ENCODE measurements around the gene CST6. TPM values are rescaled to one million over a fixed set of nuclear protein-coding genes. Genes with fewer than 3 reads are reported as not detected.

CST6 gene
- total and polyA plus RNA-seq, 2 donors (not counting 3 experiments of a cell fraction or from before 2014, with no cell fraction given), result 0.46 to 2.2 TPM

GRCh38 chr11:65976216-65977176 lies 35.3 kb upstream of the CST6 start:
- dilution Hi-C loops (cut with MboI; ENCODE audit: extremely low pct_ligation_motif_present, low sequenced_read_pairs), result no loop called here
- Histone ChIP-seq H3K9me1 (replicated peaks; ENCODE audit: control insufficient read depth, extremely low read depth, insufficient read depth, low read length) (no peaks in the 10 kb centered on the region), H3K4me3 (replicated peaks in 1 of 3; ENCODE audit: insufficient read depth in 1 of 3, low read depth in 1 of 3, low read length in 3 of 3) (no peak overlapping the region), H3K4me1 (ENCODE audit: control insufficient read depth, extremely low read depth, insufficient read depth, low read length) (no peaks in the 10 kb centered on the region), H3K79me2 (ENCODE audit: control insufficient read depth, insufficient read depth, low read length) (no peaks in the 10 kb centered on the region), H3K36me3 (ENCODE audit: control insufficient read depth in 2 of 2, extremely low read depth in 1 of 2, insufficient read depth in 2 of 2, low read length in 2 of 2) (peaks cover 4 to 36% of the 10 kb centered on the region in 2 experiments), H2AFZ (ENCODE audit: low read depth, low read length) (no peak overlapping the region), H3K27me3 (ENCODE audit: control insufficient read depth in 2 of 2, insufficient read depth in 2 of 2, low read length in 2 of 2) (no peaks in the 10 kb centered on the region), H3K4me2 (ENCODE audit: insufficient read depth, low read length) (no peak overlapping the region), H3K9ac (replicated peaks; ENCODE audit: extremely low read depth, insufficient read depth, low read length) (no peak overlapping the region), H3K9me3 (replicated peaks; ENCODE audit: control insufficient read depth, insufficient read depth, low read length) (no peaks in the 10 kb centered on the region), H3K27ac (ENCODE audit: insufficient read depth, low read depth, low read length) (no peak overlapping the region), H4K20me1 (replicated peaks; ENCODE audit: control insufficient read depth, extremely low read depth, insufficient read depth, low read length) (no peaks in the 10 kb centered on the region)
- intact Hi-C loops (cut with micrococcal nuclease), result no loop called here
- no peak for TF ChIP-seq MAX (IDR thresholded peaks at IDR 0.05; ENCODE audit: insufficient read depth, insufficient read length)
- TF ChIP-seq POLR2A (IDR thresholded peaks at IDR 0.05; ENCODE audit: low read depth, low read length), result no peak
- TF ChIP-seq GATA2 (IDR thresholded peaks at IDR 0.05; ENCODE audit: insufficient read depth, insufficient read length, low read depth, low read length), result no peak
- no peak for TF ChIP-seq JUN (IDR thresholded peaks at IDR 0.05; ENCODE audit: borderline replicate concordance, insufficient read depth, insufficient read length, low read depth)
- no peak for TF ChIP-seq CTCF (IDR thresholded peaks at IDR 0.05; ENCODE audit: extremely low read depth in 1 of 2, insufficient read depth in 1 of 2, low read depth in 1 of 2, low read length in 2 of 2)
- no peak for TF ChIP-seq EZH2 (IDR thresholded peaks at IDR 0.05; ENCODE audit: borderline replicate concordance, low read depth, low read length, severe bottlenecking)
- no peak for TF ChIP-seq POLR2AphosphoS5 (IDR thresholded peaks at IDR 0.05; ENCODE audit: insufficient read depth, low read depth, low read length)
- TF ChIP-seq FOS (IDR thresholded peaks at IDR 0.05; ENCODE audit: borderline replicate concordance, insufficient read depth, low read length), result no peak
- TF ChIP-seq MYC (IDR thresholded peaks at IDR 0.05; ENCODE audit: low read depth, low read length), result no peak
- POLR2A ChIA-PET, result no interaction called here
- no peak for DNase-seq (ENCODE audit: low read depth, low spot score)
- no peak for FAIRE-seq
- no TSS peak for BruUV-seq (replicated peaks)
- CTCF ChIA-PET, result interaction anchor here (1.9 kb wide), 1 partner anchor 88 kb away, joined by 6 read pairs; the partner anchor contains the start of gene FIBP
